Measurements from ENCODE around the gene OTOF. TPM values are rescaled to one million over a fixed set of nuclear protein-coding genes. Genes with fewer than 3 reads are reported as not detected.

Gene OTOF
- total RNA-seq, 1 donor from 2014 or later, result 0.26 TPM

GRCh38 chr2:26503231-26503880 is 25.4 kb upstream of the OTOF start:
- DNase-seq (ENCODE audit: low spot score), result no peak

- DNase-seq (ENCODE audit: low spot score), result no peak
Observed at GRCh38 chr2:26500406-26500805, 22.5 kb upstream of the OTOF start.

- DNase-seq (ENCODE audit: low spot score), result no peak
Observed at GRCh38 chr2:26495705-26496297, 17.9 kb upstream of the OTOF start.

- no peak for DNase-seq (ENCODE audit: low spot score)
Observed at GRCh38 chr2:26494891-26495290, 17.0 kb upstream of the OTOF start.

- no peak for DNase-seq (ENCODE audit: low spot score)
Observed at GRCh38 chr2:26494199-26494598, 16.3 kb upstream of the OTOF start.

GRCh38 chr2:26493566-26493965 is 15.6 kb upstream of the OTOF start:
- DNase-seq (ENCODE audit: low spot score), result no peak

- no peak for DNase-seq (ENCODE audit: low spot score)
Observed at GRCh38 chr2:26492749-26493515, 15.0 kb upstream of the OTOF start.

GRCh38 chr2:26491563-26492167 is 13.7 kb upstream of the OTOF start:
- DNase-seq (ENCODE audit: low spot score), result no peak

- DNase-seq (ENCODE audit: low spot score), result no peak
Observed at GRCh38 chr2:26489213-26489850, 11.4 kb upstream of the OTOF start.

- no peak for DNase-seq (ENCODE audit: low spot score)
Observed at GRCh38 chr2:26488463-26489212, 10.7 kb upstream of the OTOF start.

- no peak for DNase-seq (ENCODE audit: low spot score)
Observed at GRCh38 chr2:26487192-26487591, 9.3 kb upstream of the OTOF start.

- DNase-seq (ENCODE audit: low spot score), result no peak
Observed at GRCh38 chr2:26486789-26487188, 8.9 kb upstream of the OTOF start.

GRCh38 chr2:26485725-26486418 is 7.9 kb upstream of the OTOF start:
- DNase-seq (ENCODE audit: low spot score), result no peak

- no peak for DNase-seq (ENCODE audit: low spot score)
Observed at GRCh38 chr2:26485099-26485498, 7.2 kb upstream of the OTOF start.

- DNase-seq (ENCODE audit: low spot score), result no peak
Observed at GRCh38 chr2:26484579-26484978, 6.7 kb upstream of the OTOF start.

- no peak for DNase-seq (ENCODE audit: low spot score)
Observed at GRCh38 chr2:26483957-26484565, 6.1 kb upstream of the OTOF start.

GRCh38 chr2:26483516-26483915 is 5.6 kb upstream of the OTOF start:
- DNase-seq (ENCODE audit: low spot score), result no peak

GRCh38 chr2:26483027-26483326 is 5.1 kb upstream of the OTOF start:
- DNase-seq (ENCODE audit: low spot score), result no peak

- no peak for DNase-seq (ENCODE audit: low spot score)
Observed at GRCh38 chr2:26482211-26483026, 4.5 kb upstream of the OTOF start.

All from mesenteric fat pad (tissue), 1 donor.